Measurements from ENCODE around the gene ZNF337. TPM values are rescaled to one million over a fixed set of nuclear protein-coding genes. Genes with fewer than 3 reads are reported as not detected.

Gene ZNF337
- total RNA-seq, 6 experiments from 2014 or later, result 2.9 to 4.8 (median 4.3) TPM

GRCh38 chr20:25741088-25741487 is 44.4 kb upstream of the ZNF337 start:
- ATAC-seq, result no peak

GRCh38 chr20:25739615-25740320 is 43.1 kb upstream of the ZNF337 start:
- ATAC-seq, result no peak
- Histone ChIP-seq H3K27ac (no peak overlapping the region), H3K4me3 (no peak overlapping the region), H3K4me1 (no peaks in the 10 kb centered on the region), H3K36me3 (no peaks in the 10 kb centered on the region), H3K27me3 (no peaks in the 10 kb centered on the region), H3K9me3 (no peaks in the 10 kb centered on the region)
- TF ChIP-seq POLR2A (IDR thresholded peaks at IDR 0.05) (no peak), CTCF (IDR thresholded peaks at IDR 0.05) (no peak)
- intact Hi-C loops (cut with DNase I), result no loop called here
- no peak for DNase-seq
- 79% methylated on average over 3 of the region's 3 CpGs for WGBS (ENCODE audit: insufficient coverage, low coverage, low lambda C conversion rate, missing lambda C conversion rate)

More at GRCh38 chr20:25741088-25741487, 44.4 kb upstream of the ZNF337 start:
- Histone ChIP-seq H3K9me3 (no peaks in the 10 kb centered on the region), H3K27ac (no peak overlapping the region), H3K27me3 (no peaks in the 10 kb centered on the region), H3K4me1 (no peaks in the 10 kb centered on the region), H3K4me3 (no peak overlapping the region), H3K36me3 (no peaks in the 10 kb centered on the region)
- DNase-seq, result no peak
- no peak for TF ChIP-seq CTCF (IDR thresholded peaks at IDR 0.05)
- no peak for TF ChIP-seq POLR2A (IDR thresholded peaks at IDR 0.05)
- intact Hi-C loops (cut with DNase I), result no loop called here

GRCh38 chr20:25738198-25738597 is 41.5 kb upstream of the ZNF337 start:
- DNase-seq (no peak), ATAC-seq (no peak)
- no peaks in the 10 kb centered on the region for H3K4me1 ChIP-seq
- 100% methylated on average over 2 of the region's 2 CpGs for WGBS (ENCODE audit: insufficient coverage, low coverage, low lambda C conversion rate, missing lambda C conversion rate)
- no peak overlapping the region for H3K4me3 ChIP-seq
- H3K27ac ChIP-seq, result no peak overlapping the region
- no peaks in the 10 kb centered on the region for H3K36me3 ChIP-seq
- TF ChIP-seq POLR2A (IDR thresholded peaks at IDR 0.05) (no peak), CTCF (IDR thresholded peaks at IDR 0.05) (no peak)
- no peaks in the 10 kb centered on the region for H3K9me3 ChIP-seq
- H3K27me3 ChIP-seq, result no peaks in the 10 kb centered on the region
- intact Hi-C loops (cut with DNase I), result no loop called here

GRCh38 chr20:25733903-25734302 is 37.2 kb upstream of the ZNF337 start:
- Histone ChIP-seq H3K4me3 (no peak overlapping the region), H3K27ac (no peak overlapping the region), H3K36me3 (no peaks in the 10 kb centered on the region), H3K9me3 (no peaks in the 10 kb centered on the region), H3K4me1 (no peaks in the 10 kb centered on the region), H3K27me3 (no peaks in the 10 kb centered on the region)
- TF ChIP-seq POLR2A (IDR thresholded peaks at IDR 0.05) (no peak), CTCF (IDR thresholded peaks at IDR 0.05) (no peak)
- no peak for DNase-seq
- no peak for ATAC-seq
- intact Hi-C loops (cut with DNase I), result no loop called here

- Histone ChIP-seq H3K27me3 (no peaks in the 10 kb centered on the region), H3K4me1 (no peaks in the 10 kb centered on the region), H3K36me3 (no peaks in the 10 kb centered on the region), H3K27ac (no peak overlapping the region), H3K9me3 (no peaks in the 10 kb centered on the region), H3K4me3 (no peak overlapping the region)
- no peak for ATAC-seq
- TF ChIP-seq POLR2A (IDR thresholded peaks at IDR 0.05), result no peak
- no peak for TF ChIP-seq CTCF (IDR thresholded peaks at IDR 0.05)
- WGBS (ENCODE audit: insufficient coverage, low coverage, low lambda C conversion rate, missing lambda C conversion rate), result 88% methylated on average over 1 of the region's 1 CpG
- DNase-seq, result no peak
- intact Hi-C loops (cut with DNase I), result no loop called here
These were observed 34.2 kb upstream of the ZNF337 start for GRCh38 chr20:25730862-25731261.

Data from right lobe of liver (tissue), 6 donors.